GM18502 (cell line): ENCODE results near the gene SLMAP.

Experiments used
- ATAC-seq: cut with Tn5 transposase; IDR thresholded peaks from one replicate; pipeline ENCODE4 v1.9.1; 2021; ENCODE audit warnings: mild to moderate bottlenecking; ENCODE audit not compliant: unreplicated experiment, poor library complexity

Gene SLMAP

GRCh38 chr3:57755741-57756527, at the start of gene SLMAP:
Gene SLMAP, plus strand, starts transcription at chr3:57756309. Its CDS starts 1,343 bp downstream, at chr3:57757652.
- peak; percentile 92 for ATAC-seq

- no peak for ATAC-seq
Observed at GRCh38 chr3:57706462-57706861, 49.6 kb upstream of the SLMAP start.

DNA sequence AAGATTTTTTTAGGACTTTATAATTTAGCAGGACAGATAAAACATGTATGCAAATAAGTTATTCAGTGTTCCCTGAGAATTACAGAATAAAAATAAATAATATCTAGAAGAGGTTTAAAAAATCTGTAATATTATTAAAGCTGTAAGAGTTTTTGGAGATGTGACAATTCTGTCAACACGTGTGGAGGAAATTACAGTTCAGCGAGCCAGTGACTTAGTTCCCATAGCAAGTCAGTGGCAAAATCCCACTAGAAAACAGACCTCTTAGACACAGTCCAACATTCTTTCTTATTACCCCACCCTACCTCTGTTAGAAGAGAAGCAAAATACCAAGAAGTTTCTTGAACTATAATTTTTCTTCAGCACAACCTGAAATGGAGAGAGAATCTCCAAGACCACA, 47.1 kb upstream of the SLMAP start:
- ATAC-seq: no peak

GRCh38 chr3:57709559-57709958, 46.5 kb upstream of the SLMAP start:
- no peak for ATAC-seq

DNA sequence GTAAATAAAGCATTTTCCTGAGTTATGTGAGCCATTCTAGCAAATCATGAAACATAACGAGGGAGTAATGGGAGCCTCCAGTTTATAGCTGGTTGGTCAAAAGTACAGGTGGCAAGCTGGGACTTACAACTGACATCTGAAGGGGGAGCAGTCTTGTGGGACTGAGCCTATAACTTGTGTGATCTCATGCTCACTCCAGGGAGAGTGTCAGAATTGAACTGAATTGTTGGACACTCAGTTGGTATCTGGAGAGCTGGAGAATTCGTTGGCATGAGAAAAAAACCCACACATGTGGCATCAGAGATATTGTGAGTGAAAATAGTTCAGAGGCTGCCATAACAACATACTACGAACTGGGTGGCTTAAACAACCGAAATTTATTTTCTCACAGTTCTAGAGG, 40.4 kb upstream of the SLMAP start:
- no peak for ATAC-seq

- no peak for ATAC-seq
Observed at GRCh38 chr3:57717205-57717868, 38.8 kb upstream of the SLMAP start.

DNA sequence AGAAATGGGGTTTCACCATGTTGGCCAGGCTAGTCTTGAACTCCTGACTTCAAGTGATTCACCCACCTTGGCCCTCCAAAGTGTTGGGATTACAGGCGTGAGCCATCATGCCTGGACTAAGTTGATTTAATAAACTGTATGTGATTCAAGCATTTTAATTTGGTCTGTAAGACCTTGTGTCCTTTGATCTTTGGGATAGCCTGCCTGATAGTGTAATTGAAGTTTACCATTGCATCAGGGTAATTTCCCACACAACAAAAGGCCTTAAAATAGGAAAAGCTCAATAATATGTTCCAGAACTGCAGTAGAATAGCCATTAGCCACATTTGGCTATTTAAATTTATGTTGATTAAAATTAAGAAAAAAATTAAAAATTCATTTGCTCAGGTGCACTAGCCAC, 38.0 kb upstream of the SLMAP start:
- no peak for ATAC-seq

GRCh38 chr3:57726397-57726796, 29.7 kb upstream of the SLMAP start:
- no peak for ATAC-seq

- ATAC-seq: no peak
Observed at GRCh38 chr3:57727106-57727505, 29.0 kb upstream of the SLMAP start.

DNA sequence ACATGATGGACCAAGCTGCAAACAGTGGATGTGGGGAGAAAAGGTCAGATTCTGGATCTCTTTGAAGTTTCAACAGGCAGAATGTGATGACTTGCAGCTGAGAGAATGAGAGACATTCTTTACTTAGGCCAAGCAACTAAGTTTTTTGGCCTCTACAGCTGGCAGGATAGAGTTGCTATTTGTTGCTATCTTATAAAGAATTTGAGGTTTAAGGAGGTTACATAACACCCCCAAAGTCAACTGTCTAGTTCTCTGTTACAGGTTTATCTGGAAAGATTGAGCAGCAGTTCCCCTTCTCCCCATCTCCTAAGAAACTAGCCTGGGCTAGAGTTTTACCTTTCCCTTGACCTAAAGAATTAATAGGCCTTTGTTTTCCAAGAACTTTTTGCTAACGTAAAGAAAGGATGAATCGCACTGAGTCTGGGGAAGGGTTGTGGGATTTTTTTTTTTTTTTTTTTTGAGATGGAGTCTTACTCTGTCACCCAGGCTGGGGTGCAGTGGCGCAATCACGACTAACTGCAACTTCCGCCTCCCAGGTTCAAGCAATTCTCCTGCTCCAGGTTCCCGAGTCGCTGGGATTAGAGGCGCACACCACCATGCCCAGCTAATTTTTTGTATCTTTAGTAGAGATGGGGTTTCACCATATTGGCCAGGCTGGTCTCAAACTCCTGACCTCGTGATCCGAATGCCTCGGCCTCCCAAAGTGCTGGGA, 26.6 kb upstream of the SLMAP start:
- no peak for ATAC-seq

DNA sequence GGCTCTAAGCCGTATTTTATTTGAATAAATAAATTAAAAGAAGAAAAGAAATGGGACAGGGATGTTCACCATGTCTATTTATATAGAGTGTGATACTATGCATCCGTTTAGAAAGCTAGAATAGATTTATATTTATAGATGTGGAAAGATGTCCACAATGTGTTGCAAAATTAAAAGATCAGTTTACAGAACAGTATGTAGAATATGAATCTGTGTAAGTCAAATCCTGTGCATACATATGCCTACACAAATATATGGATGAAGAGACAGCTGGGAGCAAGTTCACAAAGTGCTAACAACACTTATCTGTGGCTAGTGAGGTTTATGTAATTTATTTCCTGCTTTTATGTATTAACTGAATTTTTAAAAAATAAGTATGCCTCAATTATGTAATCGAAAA, 25.4 kb upstream of the SLMAP start:
- ATAC-seq: no peak

DNA sequence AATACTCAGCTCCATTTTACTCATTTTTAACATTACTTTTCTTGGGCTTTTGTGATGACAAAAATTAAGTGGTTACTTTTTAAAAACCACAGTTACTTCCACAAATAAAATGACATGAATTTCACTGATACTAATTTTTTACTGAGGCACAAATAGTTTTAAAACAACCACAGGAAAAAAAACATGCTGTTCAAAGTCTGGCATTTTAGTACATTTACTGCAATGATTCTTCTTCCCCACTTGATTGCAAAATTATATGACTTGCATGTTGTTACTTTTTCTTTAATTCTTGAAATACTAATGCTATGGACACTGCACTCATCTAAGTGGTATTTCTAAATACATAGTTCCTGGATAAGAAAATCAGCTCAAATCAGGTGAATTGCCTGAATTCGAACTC, 24.8 kb upstream of the SLMAP start:
- no peak for ATAC-seq

GRCh38 chr3:57733790-57734189, 22.3 kb upstream of the SLMAP start:
- no peak for ATAC-seq

GRCh38 chr3:57735405-57735804, 20.7 kb upstream of the SLMAP start:
- ATAC-seq: no peak

DNA sequence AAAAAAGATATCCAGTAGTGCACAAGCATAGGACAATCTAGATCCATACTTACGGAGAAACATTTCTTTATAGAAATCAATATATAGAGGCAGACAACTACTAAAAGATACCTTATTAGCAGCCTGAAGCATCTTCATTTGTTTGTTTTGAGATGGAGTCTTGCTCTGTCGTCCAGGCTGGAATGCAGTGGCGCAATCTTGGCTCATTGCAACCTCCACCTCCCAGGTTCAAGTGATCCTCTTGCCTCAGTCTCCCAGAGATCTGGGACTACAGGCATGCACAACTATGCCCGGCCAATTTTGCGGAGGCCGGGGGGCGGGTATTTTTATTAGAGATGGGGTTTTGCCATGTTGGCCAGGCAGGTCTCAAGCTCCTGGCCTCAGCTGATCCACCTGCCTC, 18.3 kb upstream of the SLMAP start:
- ATAC-seq: no peak

GRCh38 chr3:57738391-57738790, 17.7 kb upstream of the SLMAP start:
- ATAC-seq: no peak

GRCh38 chr3:57740027-57740426, 16.1 kb upstream of the SLMAP start:
- no peak for ATAC-seq

GRCh38 chr3:57743496-57743895, 12.6 kb upstream of the SLMAP start:
- no peak for ATAC-seq

DNA sequence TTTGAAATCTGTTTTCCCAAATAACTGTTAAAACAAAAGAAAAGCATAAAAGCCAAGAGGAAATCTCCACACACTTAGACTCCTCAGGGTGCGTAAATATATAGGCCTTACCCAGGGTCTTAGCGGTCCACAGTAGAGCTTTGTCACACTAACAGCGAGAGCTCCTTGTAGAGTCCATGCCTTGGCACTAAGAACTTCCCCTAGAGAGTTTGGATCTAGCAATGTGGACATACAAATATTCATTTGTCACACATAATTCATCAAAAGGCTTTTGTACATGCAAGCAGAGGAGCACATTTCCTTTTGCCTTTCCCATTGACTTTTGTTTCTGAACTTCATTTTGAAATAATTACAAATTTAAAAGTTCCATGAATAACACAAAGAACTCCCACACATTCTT, 11.0 kb upstream of the SLMAP start:
- no peak for ATAC-seq

DNA sequence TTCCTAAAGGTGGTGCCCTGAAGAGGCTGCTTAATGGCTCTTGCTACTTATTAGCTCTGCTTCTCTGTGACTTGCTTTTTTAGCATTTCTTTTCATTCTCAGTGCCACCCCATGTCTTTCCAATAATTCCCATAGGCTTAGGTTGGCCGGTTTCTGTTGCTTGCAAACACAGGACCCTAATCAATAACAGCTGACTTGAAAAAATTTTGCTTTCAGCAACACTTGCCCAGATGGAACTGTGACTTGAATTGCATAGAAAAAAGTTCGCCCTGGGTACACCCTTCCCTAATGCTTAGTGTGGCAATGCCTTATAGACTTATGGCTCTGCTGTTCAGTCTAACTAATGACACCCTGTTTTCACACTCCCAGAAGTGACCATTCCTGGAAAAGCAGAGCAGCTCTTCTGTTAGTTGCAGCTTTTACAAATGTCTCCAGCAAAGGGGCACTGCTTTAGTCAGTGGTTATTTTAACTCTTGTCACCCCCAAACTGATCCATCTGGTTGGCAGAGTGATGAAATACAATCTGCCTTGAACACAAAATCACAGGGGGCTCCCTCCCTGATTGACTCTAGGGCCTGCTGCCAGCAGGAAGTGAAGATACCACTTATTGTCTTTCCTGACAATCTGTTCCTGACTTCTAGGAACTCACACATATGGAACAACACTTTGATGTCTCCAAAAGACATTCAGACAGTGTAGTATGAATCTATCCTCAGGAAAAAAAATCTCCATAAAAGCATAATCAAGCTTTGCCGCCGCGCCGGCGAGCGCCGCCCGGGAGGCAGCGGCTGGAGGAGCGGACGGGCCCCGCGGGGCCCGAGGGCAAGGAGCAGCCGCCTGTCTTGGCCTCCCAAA, 9.7 kb upstream of the SLMAP start:
- no peak for ATAC-seq
